Adipose tissue (tissue), 3 donors: Measurements from ENCODE around the gene FRG2C. TPM values are rescaled to one million over a fixed set of nuclear protein-coding genes. Genes with fewer than 3 reads are reported as not detected.
"Not testable (repeated sequence)": the region's sequence is repeated elsewhere in the genome, so short reads cannot be mapped to it uniquely, and the experiment has no call there.

ENCODE experiments used
- H3K27ac ChIP-seq: one replicate; pipeline ENCODE4 v1.5.1; 2013; ENCODE audit warnings: low read depth, low read length
- WGBS, 3 donors: extraction: QIAGEN DNeasy Blood & Tissue Kit; methylation state at CpG; one replicate each; pipeline ENCODE4 v1.1.7; 2013; 5-methylcytosine and 5-hydroxymethylcytosine counted together
- polyA plus RNA-seq, 3 donors: library from polyadenylated mRNA; stranded (reverse); fragments of 200-250 nt; gene quantifications; one replicate each; pipeline ENCODE4 v1.2.3, GENCODE V29; 2013
- donor health status: healthy with polysubstance abuse.
- donor health status: Bipolar disorder and iron deficiency.
- donor health status: healthy.

FRG2C gene
- not detected for polyA plus RNA-seq

DNA sequence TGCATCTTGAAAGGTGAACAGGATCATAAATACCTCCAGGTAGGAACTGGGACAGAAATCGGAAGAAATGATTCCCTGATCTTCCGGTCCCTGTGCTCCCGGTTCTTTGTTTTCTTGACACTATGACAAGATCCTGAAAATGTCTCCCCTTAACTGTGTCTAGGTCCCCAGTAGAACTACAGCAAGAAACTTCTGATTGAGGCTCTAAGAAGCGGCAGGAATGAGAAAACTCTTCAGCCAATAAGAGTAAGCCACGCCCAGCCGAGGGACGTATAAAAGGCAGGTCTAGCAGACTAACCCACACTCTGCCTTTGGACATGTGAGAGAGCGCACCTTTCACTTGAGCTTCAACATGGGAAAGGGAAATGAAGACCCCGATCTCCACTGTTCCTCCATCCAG lies at the start of gene FRG2C:
Gene FRG2C (plus strand): TSS at position 301 of the 400 bp plus-strand sequence. CDS start 52 bp downstream, at position 353.
- not testable (repeated sequence) for H3K27ac ChIP-seq
- 70 to 77% (median 71%) methylated on average over 9 of the region's 9 CpGs for WGBS, 3 donors

DNA sequence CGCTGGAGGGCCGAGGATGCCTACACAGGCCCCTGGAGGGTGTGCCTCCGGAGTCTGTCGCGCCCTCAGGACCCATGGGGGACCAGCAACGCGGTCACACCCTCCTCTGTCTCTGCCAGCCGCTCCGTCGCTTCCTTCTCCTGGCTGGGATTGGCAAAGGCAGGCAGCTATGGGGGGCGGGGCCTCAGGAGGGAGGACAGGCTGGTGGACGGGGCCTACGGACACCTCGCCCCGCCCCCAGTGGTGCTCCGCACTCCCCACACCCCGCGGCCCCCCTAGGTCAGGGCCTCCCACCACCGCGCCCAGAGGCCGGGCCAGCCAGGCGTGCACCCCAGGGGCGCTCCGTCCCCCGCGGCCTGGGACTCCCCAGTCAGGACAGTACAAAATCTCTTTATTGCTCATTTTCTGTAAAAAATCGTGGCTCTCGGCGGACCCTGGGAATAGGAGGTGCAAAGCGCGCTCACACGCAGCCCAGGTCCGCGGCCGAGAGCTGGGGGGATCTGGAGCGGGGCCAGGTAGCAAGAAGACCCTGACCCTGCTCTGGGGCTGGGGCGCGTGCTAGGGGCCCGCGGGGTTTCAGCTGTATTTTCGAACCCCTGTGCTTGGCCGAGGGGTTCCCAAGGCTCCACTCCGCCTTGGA lies 45.3 kb upstream of the FRG2C start:
- not testable (repeated sequence) for H3K27ac ChIP-seq
- 2 to 6% (median 4%) methylated on average over 35 to 43 of the region's 43 CpGs for WGBS, 3 donors

DNA sequence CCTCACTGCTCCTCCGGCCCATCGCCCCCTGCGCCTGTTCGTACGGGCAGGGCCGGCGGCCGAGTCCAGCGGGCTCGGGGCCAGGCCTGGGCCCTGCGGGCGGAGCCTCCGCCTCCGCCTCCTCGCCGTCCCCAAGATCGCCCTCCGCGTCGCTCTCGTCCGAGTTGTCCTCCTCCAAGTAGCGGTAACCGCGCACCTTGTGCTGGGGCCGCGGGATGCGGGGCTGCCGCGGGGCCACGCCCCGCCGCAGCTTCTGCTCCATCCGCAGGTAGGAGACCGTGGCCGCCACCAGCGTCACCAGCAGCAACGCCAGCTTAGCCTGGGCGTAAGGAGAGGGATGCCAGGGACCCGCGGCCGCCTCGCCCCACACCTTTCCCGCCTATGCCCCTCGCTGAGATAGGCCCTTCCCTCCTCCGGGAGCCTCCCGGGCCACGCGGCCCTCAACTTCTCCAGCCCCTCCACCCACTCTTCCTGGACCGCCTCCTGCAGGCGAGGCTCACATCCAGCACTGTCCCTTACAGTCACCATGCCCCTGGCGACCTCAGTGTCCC lies 44.6 kb upstream of the FRG2C start:
- not testable (repeated sequence) for H3K27ac ChIP-seq
- WGBS, 3 donors: 1 to 3% (median 1%) methylated on average over 41 to 52 of the region's 52 CpGs

DNA sequence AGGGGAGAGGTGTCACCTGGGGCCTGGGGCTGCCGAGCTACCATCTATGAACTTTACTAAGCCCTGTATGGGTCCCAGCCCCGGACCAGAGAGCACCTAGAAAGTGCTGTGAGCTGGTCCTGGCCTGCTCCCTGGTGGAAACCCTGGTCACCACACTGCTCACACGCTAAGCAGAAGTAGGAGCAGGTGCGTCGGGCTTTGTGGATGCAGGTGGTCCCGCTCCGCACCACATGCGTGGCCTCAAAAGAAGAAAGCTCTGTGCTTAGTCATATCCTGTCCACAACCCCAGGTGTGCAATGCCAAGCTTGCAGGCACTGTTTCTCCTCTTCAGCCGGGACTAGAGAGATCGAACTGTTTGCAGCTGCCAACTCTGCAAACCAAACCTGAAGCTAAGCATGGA lies 42.4 kb upstream of the FRG2C start:
- 58 to 67% (median 63%) methylated on average over 10 of the region's 10 CpGs for WGBS, 3 donors
- H3K27ac ChIP-seq: not testable (repeated sequence)

DNA sequence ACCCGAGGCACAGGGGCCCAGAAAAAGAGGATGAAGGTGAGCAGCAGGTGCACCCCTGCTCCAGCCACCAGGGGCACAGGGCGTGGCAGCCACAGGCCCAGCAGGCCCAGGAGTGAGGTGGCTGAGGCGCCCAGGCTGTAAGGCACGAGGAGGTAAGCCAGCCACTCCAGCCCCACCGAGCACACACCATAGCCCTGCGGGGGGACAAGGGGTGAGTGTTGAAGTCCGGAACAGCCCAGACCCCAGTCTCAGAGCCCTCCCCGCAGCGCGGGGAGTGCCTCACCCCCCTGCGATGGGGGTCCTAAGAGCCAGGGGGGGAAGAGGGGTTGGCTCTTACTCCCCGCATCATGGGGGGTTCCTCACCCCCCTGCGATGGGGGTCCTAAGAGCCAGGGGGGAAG lies 40.5 kb upstream of the FRG2C start:
- WGBS, 3 donors: 81 to 87% (median 83%) methylated on average over 12 to 13 of the region's 13 CpGs
- not testable (repeated sequence) for H3K27ac ChIP-seq

DNA sequence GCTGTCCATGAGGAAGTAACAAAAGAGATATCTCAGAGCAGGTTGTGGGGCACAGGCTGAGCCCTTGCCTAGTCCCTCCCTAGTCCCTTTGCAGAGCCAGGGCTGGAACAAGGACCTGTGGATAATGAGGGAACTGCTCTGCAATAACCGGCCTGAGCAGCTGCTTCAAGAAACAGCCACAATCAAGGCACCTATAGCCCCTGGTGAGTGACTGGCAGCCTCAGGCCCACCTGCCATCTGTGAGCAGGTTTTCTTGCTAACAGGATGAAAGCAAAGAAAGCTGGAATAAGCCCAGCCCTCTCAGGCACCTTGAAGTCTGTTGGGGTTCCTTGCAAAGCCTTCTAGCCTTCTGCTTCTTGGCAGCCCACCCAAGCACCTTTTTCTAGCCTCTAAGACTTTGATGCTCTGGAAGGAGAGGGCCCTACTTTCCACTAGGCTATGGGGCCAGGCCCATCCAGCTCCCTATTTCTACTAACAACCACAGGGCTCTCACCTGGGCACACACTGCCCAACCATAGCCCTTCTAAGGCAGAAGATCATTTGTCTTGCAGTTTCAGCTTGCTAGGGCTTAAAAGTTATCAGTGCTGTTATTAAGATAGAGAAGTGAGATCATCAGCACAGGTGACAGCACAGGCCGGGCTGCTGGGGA lies 33.1 kb upstream of the FRG2C start:
- 61 to 88% (median 78%) methylated on average over 2 of the region's 2 CpGs for WGBS, 3 donors

DNA sequence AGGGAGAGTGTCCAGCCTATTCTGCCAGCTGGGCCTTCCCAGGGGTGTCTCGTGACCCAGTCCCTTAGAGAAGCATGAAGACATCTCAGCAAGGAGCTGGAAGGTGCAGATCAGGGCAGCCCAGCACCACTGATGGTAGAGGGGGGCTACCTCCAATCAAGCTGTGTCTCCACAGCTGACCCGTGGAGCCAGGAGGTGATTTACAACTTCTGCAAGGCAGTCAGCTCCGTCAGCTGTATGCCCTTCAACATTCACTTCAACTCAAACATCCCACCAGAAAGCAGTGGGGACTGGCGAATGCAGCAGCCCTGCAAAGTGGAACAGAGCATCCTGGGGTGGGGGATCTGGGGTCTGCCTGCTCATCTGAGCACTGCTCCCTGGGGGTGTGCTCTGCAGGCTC lies 32.6 kb upstream of the FRG2C start:
- 72 to 78% (median 77%) methylated on average over 4 of the region's 4 CpGs for WGBS, 3 donors
- H3K27ac ChIP-seq: no peak overlapping the region

More for the DNA sequence above, 33.1 kb upstream of the FRG2C start:
- not testable (repeated sequence) for H3K27ac ChIP-seq

DNA sequence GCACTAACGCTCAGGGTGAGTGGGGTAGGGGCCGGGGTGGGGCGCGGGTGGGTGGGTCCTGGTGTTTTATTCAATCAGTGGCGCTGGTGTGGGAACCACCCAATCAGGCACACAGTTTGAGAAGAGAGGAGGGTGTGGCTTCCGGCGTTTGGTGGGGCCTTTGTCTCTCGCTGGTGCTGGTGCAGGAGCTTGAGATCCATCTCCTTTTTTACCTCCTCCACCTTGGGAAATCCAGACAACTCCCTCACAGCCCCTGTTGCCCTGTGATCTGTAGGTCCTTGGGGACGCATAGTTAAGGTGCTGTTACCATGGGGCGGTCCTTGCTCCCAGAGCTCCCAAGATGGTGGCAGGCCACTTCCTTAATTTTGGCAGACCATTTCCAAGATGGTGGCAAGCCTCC lies 25.2 kb upstream of the FRG2C start:
- 89 to 91% (median 91%) methylated on average over 10 of the region's 10 CpGs for WGBS, 3 donors
- not testable (repeated sequence) for H3K27ac ChIP-seq

DNA sequence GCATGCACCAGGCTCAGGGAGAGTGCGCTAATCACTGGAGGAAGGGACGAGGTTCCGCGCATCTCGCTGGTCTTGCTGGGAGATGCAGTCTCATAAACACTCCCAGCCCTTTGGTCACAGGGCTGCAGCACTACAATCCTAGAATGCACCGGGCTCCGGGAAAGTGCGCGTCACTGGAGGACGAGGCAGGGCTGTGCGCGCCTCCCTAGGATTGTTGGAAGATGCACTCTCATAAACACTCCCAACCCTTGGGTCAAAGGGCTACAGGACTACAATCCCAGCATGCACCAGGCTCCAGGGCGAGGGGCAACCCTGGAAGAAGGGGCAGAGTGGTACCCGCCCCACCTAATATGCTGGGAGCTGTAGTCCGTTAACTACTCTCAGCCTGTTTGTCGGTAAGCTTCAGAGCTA lies 23.0 kb upstream of the FRG2C start:
- H3K27ac ChIP-seq: not testable (repeated sequence)
- WGBS, 3 donors: 3 to 18% (median 4%) methylated on average over 16 of the region's 16 CpGs

DNA sequence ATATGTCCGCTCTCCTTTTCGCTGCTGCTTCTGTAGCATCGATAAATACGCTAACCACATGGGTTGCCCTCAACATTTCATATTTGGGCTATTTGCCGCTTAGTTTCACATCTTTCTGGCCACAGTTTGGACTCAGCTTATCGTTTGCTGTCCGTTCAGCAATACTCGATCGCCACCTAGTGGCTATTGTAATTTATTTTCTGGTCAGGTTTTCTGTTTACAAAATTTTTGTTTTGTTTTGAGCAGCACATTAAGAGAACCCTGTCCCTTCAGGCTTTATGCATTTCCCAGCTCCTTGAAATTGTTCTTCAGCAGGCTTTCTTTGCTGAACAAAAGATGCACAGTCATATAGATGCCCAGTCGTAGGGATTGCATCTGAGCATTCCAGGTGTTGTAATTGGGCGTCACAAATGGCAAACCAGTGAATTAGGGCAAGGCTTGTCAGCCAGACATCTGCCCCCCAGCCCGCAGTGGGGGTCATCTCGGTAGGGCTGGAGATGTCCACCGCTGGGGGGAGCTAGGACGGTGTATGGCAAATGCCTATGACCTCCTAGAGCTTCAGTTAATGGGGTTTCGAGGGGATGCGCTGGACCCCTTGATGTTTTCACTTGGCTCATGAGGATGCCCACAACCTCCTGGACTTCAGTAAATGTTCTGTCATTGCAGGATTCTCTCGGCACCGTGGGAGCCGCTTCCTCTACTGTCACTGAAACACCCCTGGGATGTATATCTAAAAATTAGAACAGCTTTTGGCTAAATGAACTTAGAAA lies 20.9 kb upstream of the FRG2C start:
- H3K27ac ChIP-seq: not testable (repeated sequence)

DNA sequence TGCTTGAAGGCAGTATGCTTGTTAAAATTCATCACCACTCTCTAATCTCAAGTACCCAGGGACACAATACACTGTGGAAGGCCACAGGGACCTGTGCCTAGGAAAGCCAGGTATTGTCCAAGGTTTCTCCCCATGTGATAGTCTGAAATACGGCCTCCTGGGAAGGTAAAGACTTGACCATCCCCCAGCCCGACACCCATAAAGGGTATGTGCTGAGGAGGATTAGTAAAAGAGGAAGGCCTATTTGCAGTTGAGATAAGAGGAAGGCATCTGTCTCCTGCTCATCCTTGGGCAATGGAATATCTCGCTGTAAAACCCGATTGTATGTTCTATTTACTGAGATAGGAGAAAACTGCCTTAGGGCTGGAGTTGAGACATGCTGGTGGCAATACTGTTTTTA lies 18.6 kb upstream of the FRG2C start:
- H3K27ac ChIP-seq: not testable (repeated sequence)
- 51 to 57% (median 56%) methylated on average over 4 of the region's 4 CpGs for WGBS, 3 donors

More for the DNA sequence above, 20.9 kb upstream of the FRG2C start:
- 23 to 24% (median 23%) methylated on average over 20 of the region's 20 CpGs for WGBS, 3 donors

DNA sequence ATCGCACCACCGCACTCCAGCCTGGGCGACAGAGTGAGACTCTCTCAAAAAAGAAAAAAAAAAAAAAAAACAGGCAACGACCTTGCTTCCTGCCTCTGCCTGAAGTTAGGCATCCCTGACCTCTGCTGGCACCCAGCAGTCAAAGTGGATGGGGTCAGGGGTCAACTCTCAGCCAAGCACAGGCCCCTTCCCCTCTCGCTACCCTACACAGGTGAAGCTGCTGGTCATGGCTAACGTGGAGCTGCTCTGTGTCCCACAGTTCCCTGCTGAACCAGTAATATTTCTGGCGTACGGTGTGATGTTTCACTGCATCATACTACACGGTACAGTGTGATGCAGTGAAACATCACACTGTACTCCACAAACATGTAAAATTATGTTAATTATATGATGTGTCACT lies 13.9 kb upstream of the FRG2C start:
- H3K27ac ChIP-seq: no peak overlapping the region
- 70 to 79% (median 77%) methylated on average over 9 of the region's 9 CpGs for WGBS, 3 donors

DNA sequence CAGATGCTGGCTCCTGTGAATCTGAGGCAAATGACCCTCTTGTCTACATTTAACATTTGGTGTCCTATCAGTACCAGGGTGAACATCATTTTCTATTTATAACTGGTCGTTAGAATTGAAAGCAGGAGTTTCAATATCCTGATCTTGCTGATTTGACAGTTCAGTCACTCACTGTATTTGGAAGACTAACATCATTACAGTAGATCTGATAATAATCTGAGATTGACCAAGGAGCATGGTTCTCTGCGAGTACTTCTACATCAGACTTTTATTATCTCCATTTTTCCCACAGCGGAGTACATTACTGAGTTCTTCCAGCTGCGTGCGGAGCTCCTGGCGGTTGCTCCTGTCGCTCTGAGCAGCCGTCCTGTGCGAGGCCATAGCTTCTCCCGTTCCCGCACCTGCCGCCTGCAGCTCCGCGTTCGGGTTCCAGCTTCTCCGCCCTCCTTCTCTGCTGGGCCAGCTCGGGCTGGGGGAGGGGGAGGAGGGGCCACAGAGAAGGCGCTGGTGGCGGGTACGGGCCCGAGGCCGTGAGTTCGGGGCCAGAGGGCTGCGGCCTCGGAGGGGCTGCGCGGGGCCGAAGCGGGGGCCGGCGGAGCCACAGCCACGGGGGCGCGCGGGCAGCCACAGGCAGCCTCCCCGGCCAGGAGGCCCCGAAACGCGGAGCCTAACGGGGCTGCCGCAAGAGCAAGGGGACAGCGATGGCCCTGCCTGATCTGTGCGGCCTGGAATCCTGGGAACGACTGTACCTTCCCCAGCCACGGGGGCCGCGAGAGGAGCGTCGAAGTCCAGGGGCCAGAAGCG lies 8.8 kb upstream of the FRG2C start:
- WGBS, 3 donors: 25 to 37% (median 35%) methylated on average over 42 to 50 of the region's 50 CpGs
- not testable (repeated sequence) for H3K27ac ChIP-seq

DNA sequence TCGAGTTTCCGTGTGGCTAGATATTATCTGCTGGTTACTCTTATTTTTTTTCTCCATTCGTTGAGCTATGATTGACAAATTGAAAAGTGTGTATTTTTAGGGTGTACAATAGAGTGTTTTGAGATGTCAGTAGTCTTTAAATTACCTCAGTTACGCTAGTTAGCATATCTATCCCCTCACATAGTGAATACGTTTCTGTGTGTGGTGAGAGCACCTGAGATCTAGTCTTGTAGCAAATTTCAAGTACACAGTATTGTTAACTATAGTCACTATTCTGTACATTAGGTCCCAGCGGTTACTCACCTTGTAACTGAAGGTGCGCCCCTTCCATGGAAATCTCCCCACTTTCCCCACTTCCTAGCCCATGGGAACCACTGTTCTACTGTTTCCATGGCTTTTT lies 8.2 kb upstream of the FRG2C start:
- H3K27ac ChIP-seq: not testable (repeated sequence)
- 44 to 56% (median 51%) methylated on average over 7 of the region's 7 CpGs for WGBS, 3 donors

DNA sequence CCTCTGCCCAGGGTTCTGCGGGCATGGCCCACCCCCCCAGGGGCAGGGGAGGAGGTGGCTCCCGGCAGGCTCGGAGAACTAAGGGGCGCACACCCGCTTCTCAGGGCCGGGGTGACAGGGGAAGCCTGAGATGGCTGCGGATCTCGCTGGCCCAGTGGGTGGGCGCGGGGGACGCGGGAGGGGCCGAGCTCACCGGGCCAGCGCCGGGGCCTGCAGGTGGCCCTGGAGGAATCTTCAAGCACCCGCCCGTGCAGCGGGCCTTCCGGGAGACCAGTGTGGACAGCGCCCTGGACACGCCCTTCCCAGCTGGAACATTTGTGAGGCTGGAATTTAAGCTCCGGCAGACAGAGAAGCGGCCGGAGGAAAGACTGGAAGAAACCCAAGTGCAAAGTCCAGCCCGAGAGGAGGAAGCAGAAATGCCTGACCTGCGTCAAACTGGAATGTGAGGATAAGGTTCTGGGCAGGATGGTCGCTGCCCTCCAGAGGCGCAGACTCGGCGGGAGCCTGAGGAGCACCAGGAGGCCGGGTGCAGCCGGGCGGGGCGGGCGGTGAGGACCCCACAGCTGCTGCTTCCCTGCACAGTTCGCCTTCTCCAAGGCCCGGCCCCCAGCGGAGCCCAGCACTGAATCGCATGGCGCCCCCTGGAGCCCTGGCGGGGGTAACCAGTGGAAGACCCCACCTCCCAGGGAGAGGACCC lies 5.6 kb upstream of the FRG2C start:
- not testable (repeated sequence) for H3K27ac ChIP-seq
- 1 to 3% (median 2%) methylated on average over 42 of the region's 42 CpGs for WGBS, 3 donors

DNA sequence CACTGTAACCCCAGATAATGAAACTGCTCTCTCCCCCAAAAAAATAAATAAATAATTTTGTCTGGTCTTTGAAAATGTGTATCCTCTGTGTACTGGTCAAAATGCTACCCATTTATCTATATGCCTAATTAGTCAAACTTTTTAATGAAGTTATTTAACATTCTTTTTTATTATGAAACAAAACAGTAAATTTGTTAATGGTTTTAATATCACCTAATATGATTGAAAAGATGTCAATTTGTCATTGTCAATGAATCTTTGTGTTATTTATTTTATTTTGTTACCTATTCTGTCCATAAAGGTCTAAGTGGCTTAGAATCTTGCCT lies 5.1 kb upstream of the FRG2C start:
- not testable (repeated sequence) for H3K27ac ChIP-seq

DNA sequence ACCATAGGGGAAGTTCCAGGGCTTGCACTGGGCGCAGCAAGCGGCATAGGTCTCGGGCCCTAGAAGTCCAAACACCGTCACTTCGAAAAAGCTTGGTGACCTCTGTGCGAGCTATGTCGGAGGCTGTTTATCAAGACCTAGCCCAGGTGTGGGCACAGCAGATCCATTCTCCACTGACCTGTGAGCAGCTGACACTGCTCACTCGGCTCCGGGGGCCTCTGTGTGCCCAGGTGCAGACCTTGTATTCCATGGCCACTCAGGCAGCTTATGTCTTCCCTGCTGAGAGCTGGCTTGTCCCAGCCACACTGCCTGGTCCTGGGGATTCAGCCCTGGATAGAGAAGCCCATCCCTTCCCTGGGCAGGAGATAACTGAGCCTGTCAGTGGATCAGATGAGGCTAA lies 1.5 kb downstream of the FRG2C start:
- not testable (repeated sequence) for H3K27ac ChIP-seq
- 69 to 73% (median 73%) methylated on average over 9 of the region's 9 CpGs for WGBS, 3 donors
